A549 treated with ZK216348 at 1 μM for 4 hours (cell line): ENCODE results near the gene RNF103. TPM values are rescaled to one million over a fixed set of nuclear protein-coding genes. Genes with fewer than 3 reads are reported as not detected.

Experiments used
- total RNA-seq: library from RNA; stranded (reverse); fragments of 200-300 nt; extraction: Qiagen RNA extraction; gene quantifications from 5 replicates; pipeline ENCODE4 v1.2.3, GENCODE V29; 2022; ENCODE audit warnings: low read depth

RNF103 gene
- total RNA-seq = 41.1 to 54.6 TPM (median 51.9 TPM) in 5 replicates

DNA sequence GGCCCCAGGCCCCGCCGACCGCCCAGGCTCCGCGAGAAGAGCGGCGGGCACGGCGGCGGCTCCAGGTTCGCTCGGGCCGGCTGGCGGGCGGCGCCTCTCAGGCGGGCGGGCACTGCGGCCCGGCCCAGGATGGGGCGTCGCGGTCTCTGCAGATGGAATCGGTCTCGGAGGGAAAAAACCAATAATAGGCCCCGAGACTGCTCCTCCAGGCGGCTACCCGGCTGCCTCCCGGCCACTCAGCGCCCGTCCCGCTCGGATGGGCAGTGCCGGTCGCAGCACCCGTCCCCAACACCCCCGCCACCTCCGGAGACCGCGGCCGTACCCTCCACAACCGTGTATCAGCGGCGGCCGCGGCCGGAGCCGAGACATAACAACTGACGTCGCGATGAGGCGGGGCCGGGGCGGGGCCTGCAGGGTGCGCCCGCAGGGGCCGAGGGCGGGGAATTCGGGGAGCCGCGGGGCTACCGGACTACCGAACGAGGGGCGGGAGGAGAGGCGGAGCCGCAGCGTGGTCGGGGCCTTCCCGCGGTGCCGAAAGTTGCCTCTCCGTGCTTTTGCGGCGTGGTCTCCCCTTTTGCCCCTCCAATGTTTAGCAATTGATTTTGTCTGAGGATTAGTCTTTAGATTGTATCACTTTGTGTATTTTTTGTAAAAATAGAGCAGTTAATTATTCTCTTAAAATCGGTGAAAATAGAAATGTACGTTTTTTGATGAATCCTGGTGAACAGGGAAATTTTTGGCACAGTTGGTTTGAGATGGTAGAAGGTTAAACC is at the start of gene RNF103:
RNF103 (minus strand) TSS at position 372 of the 773 bp plus-strand sequence. CDS start 979 bp downstream, outside the sequence.

GRCh38 chr2:86562922-86563649 is 60.6 kb downstream of the RNF103 start, which contains the start of gene CHMP3:
TSS of gene CHMP3 (minus strand) at chr2:86563443. CDS start at chr2:86563348, 95 bp downstream.

Other genes with a start within 250 kb of the RNF103 start
- gene KDM3A, start 182.5 kb downstream of the RNF103 start, total RNA-seq = 18.1 to 47.5 TPM (median 26.4 TPM) in 5 replicates
- gene CHMP3, start 60.4 kb downstream of the RNF103 start, total RNA-seq = 117 to 144 TPM (median 126 TPM) in 5 replicates
- 19.6 to 28.9 TPM (median 25.6 TPM) in 5 replicates for gene RMND5A, start 96.4 kb upstream of the RNF103 start, total RNA-seq
- gene CD8A, start 167.0 kb upstream of the RNF103 start, total RNA-seq = 0.20 to 0.42 TPM (median 0.28 TPM) in 5 replicates
- gene CD8B, start 238.0 kb upstream of the RNF103 start, total RNA-seq = not detected in 5 replicates